Stimulated activated CD8-positive, alpha-beta memory T cell treated with anti-CD3 and anti-CD28 coated beads, Interleukin-7, amount 100 ng/mL, for 1 hour (primary cell): ENCODE measurements around the gene PXN.
"Not testable (repeated sequence)": the region's sequence is repeated elsewhere in the genome, so short reads cannot be mapped to it uniquely, and the experiment has no call there.

ENCODE experiments used
- DNase-seq, 2 donors: peaks; one replicate each; pipeline ENCODE4 v3.0.0-alpha.2; 2020; ENCODE audit warnings: low read depth in 2 of 2

Gene PXN

GRCh38 chr12:120241561-120242274, 23.8 kb downstream of the PXN start:
- no peak for DNase-seq

GRCh38 chr12:120240495-120240833, 25.1 kb downstream of the PXN start:
- DNase-seq: no peak

DNA sequence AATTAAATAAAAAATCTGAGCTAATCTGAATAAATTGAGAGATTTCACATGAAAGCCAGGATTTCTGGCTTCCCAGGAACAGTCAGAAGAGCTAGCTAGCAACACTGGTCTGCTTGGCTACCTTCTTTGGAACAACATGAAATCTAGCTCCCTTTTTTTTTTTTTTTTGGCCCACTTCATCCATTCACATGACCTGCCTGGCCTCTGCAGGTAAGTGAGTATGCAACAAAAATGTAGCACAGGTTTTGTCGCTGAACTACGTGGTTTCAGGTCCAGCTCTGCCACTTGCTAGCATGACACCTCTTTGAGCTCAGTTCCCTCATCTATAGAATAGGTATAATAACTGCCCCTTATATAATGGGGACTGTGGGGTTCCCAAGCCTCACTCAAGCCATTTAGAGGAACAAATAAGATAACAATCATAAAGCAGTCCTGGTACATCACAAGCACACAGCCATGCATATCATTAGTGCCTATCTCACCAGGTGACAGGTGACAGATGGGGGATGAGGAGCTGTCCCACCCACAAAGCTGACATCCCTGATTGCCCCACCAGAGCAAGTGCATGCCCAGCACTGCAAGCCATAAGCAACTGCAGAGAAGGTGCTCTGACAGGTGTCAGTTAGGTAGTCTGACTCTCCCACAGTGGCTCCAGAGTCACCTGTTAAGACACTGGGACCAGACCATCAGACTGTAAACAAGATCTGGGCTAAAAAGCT, 25.6 kb downstream of the PXN start:
- no peak for DNase-seq

DNA sequence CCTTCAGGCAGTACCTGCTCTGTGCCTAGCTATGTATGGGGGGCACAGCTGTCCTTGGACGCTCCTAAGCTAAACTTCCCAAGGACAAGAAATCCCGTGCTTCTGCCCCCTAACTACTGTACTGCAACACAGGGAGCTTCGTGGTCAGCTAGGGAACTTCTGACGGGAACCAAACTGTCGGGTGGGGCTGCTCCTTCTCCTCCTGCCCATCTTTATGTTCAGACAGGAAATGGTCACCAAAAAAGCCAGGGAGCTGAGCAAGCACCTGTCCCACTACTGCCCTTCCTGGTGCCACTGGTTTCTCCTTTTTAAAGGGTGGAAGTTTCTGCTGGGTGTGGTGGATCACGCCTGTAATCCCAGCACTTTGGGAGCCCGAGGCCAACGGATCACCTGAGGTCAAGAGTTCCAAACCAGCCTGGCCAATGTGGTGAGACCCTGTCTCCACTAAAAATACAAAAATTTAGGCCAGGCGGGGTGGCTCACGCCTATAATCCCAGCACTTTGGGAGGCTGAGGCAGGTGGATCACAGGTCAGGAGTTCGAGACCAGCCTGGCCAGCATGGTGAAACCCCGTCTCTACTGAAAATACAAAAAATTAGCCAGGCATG, 26.6 kb downstream of the PXN start:
- DNase-seq: no peak

- DNase-seq: no peak
These were observed 27.3 kb downstream of the PXN start for GRCh38 chr12:120238217-120238616.

DNA sequence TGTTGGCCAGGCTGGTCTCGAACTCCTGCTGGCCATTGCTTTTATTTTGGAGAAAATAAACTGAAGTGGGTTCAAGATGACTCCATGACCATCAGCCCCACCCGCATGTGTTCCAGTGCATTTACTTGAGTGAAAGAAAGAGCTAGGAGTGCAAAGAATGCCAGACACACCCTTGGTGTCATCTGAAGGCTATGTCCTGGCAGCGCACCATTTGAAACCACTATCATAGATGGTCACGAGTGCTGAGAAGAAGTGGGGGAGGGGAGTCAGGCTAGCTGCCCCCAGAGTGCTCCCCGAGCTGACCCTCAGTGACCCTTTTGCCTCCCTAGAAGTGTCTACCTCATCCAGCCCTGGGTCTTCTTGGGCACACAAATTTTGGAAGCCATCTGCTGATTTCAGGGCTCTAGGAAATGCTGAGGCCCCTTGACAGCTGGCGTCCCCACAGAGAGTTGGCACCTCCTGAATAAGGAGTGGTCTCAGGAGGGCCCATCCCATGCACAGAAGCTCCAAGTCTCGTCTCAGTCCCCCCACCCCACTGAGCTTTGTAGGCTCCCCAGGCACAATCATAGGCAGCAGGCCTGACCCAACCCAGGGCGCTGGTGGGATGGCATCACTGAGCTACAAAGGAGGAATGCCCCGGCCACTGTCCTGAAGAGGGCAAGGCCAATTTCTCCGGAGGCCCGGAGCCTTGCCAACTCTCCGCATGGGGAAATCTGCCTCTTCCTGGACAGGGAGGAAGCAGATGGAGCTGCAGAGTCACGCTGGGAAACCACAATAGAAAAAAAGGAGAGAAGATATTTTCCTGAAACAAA, 28.0 kb downstream of the PXN start:
- no peak for DNase-seq

- DNase-seq: not testable (repeated sequence)
These were observed 28.7 kb downstream of the PXN start for GRCh38 chr12:120236809-120237208.

- DNase-seq: no peak
These were observed 29.9 kb downstream of the PXN start for GRCh38 chr12:120235369-120236323.

- no peak for DNase-seq
These were observed 30.7 kb downstream of the PXN start for GRCh38 chr12:120234643-120235368.

GRCh38 chr12:120231316-120232011, 34.1 kb downstream of the PXN start:
- DNase-seq: peak; percentile 31 to 40

GRCh38 chr12:120230974-120231315, 34.6 kb downstream of the PXN start:
- no peak for DNase-seq

DNA sequence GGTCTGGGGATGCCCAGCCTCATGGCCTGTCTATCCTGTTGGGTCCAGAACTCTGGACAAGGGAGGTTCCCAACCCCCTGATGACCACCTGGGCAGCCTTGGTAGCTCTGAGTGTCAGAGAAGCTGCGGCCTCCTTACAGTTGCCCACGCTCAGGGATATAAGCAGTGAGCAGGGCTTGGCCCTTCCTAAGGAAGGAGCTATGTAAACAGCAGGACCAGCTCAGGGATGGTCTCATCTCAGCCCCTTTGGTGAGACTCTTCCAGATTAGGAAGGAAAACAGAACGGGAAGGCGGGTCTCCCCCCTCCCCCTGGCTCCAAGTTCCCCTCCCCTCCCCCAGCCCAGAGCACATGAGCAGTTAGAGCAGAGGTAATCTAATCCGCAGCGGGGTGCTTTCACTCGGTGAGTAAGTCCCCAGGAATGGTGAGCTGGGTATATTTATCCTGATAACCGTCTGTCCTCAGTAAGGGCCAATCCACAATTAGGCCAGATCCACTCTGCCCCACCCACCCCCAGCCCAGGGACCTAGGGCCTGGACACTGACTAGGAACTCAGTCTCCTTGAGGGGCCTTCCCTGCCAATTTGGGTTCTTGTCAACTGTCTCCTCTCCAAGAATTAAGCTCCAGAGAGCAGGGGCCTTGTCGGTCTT, 35.1 kb downstream of the PXN start:
- no peak for DNase-seq

GRCh38 chr12:120229487-120230325, 35.8 kb downstream of the PXN start:
- no peak for DNase-seq

DNA sequence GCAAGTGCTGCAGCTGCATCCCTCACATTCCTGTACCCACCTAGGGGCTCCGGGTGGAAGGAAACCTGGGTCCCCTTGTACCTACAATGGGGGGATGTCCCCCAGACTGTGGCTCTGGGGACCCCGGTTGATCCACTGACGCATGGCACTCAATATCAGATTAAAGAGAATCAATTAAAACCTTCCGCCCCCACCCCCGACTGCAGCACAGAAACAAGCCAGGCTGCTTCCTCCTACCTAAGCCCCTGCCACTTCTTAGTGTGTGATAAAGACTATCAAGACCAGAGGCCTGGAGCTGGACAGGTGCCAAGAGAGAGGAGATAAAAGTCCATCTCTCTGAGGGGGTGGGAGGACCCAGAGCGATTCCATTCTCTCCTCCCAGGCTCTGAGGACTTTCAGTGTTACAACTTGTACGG, 36.5 kb downstream of the PXN start:
- DNase-seq: no peak

- peak; percentile 74 to 84 for DNase-seq
These were observed 37.0 kb downstream of the PXN start for GRCh38 chr12:120228291-120229070.

- no peak for DNase-seq
These were observed 37.6 kb downstream of the PXN start for GRCh38 chr12:120228041-120228290.

GRCh38 chr12:120227233-120228040, 38.1 kb downstream of the PXN start:
- DNase-seq: no peak
